ENCODE measurements around the gene HAPLN3.

DNA sequence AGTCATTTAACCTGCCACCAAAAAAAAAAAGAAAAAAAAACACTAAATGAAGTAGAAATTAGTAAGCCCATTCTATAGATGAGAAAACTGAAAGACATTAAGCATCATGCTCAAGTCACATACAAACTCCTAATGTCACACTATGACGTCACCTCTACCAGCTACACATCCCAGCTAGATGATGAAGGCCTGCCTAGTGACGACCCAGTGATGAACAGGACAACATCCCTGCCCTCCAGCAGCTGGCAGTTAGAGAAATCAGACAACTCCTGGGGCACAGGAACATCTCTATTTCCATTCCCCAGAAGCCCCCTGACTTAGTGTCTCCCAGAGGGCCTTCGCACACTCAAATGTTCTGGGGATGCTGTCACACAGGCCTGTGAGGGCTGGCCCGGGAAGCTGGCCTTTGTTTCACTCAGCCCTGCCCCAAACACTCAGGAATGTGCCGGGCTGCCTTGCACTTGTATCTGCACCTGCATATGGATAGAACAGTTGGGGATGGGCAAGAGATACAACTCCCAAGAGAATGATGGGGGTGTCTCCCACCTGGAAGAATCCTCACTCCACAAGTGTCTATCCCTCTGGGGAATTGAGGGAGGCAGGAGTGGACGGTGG is 7.0 kb upstream of the HAPLN3 start:
- no peak for TF ChIP-seq EZH2 (IDR thresholded peaks at IDR 0.05; ENCODE audit: borderline replicate concordance, insufficient read depth, low read length, poor library complexity, severe bottlenecking)
- TF ChIP-seq, protein P1, sequence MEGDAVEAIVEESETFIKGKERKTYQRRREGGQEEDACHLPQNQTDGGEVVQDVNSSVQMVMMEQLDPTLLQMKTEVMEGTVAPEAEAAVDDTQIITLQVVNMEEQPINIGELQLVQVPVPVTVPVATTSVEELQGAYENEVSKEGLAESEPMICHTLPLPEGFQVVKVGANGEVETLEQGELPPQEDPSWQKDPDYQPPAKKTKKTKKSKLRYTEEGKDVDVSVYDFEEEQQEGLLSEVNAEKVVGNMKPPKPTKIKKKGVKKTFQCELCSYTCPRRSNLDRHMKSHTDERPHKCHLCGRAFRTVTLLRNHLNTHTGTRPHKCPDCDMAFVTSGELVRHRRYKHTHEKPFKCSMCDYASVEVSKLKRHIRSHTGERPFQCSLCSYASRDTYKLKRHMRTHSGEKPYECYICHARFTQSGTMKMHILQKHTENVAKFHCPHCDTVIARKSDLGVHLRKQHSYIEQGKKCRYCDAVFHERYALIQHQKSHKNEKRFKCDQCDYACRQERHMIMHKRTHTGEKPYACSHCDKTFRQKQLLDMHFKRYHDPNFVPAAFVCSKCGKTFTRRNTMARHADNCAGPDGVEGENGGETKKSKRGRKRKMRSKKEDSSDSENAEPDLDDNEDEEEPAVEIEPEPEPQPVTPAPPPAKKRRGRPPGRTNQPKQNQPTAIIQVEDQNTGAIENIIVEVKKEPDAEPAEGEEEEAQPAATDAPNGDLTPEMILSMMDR (IDR thresholded peaks at IDR 0.05; ENCODE audit: poor library complexity, severe bottlenecking): no peak

Data from neural cell (in vitro differentiated cells).